GM12865 (cell line): ENCODE data around the gene HOXA13.

Source experiments
- DNase-seq: peaks from one replicate; pipeline ENCODE4 v3.0.0; 2010; ENCODE audit warnings: low read depth
- H3K4me3 ChIP-seq: 2 replicates; pipeline ENCODE4 v1.5.1; 2011; ENCODE audit warnings: mild to moderate bottlenecking, low read depth, low read length, control low read depth
- CTCF ChIP-seq: IDR thresholded peaks from 2 replicates; pipeline ENCODE4 v1.5.1; 2011; ENCODE audit warnings: low read length, control low read depth, low read depth, inconsistent platforms; ENCODE audit not compliant: insufficient read depth; ENCODE audit errors: missing control alignments

HOXA13 gene

GRCh38 chr7:27194686-27195379 is 5.1 kb downstream of the HOXA13 start:
- no peak for TF ChIP-seq CTCF
- DNase-seq: no peak

GRCh38 chr7:27194002-27194352 is 5.9 kb downstream of the HOXA13 start:
- H3K4me3 ChIP-seq: no peak overlapping the region
- no peak for TF ChIP-seq CTCF
- no peak for DNase-seq

More at GRCh38 chr7:27194686-27195379, 5.1 kb downstream of the HOXA13 start:
- no peak overlapping the region for H3K4me3 ChIP-seq

GRCh38 chr7:27193335-27194001 is 6.4 kb downstream of the HOXA13 start:
- no peak for TF ChIP-seq CTCF
- no peak overlapping the region for H3K4me3 ChIP-seq
- DNase-seq: no peak

- no peak for DNase-seq
- no peak for TF ChIP-seq CTCF
- H3K4me3 ChIP-seq: peak overlapping the region; percentile 12; the same call in 1 of the 2 replicates
These were observed 7.2 kb downstream of the HOXA13 start for GRCh38 chr7:27192546-27193334.

GRCh38 chr7:27191833-27192545 is 7.9 kb downstream of the HOXA13 start:
- TF ChIP-seq CTCF: no peak
- no peak for DNase-seq
- no peak overlapping the region for H3K4me3 ChIP-seq

GRCh38 chr7:27191161-27191731 is 8.6 kb downstream of the HOXA13 start:
- no peak for DNase-seq
- no peak overlapping the region for H3K4me3 ChIP-seq
- TF ChIP-seq CTCF: no peak
